SK-N-SH treated with all-trans-retinoic acid at 6 μM for 48 hours (cell line): Measurements from ENCODE around the gene FNDC3B.

Experiments
- ATAC-seq: fragments of 200-7000 bp; cut with Tn5 transposase; 3 replicates; pipeline ENCODE4 v1.9.1; 2020; ENCODE audit warnings: mild to moderate bottlenecking, moderate library complexity
- ARNTL ChIP-seq: fragments of 450-650 bp; formaldehyde crosslinking; IDR thresholded peaks from 2 replicates; pipeline ENCODE4 v1.5.0; 2020; ENCODE audit warnings: low read depth, mild to moderate bottlenecking, moderate library complexity, borderline replicate concordance
- CREB5 ChIP-seq: fragments of 250-450 bp; sonication (Bioruptor Pico); IDR thresholded peaks from 2 replicates; pipeline ENCODE4 v1.5.1; 2020; ENCODE audit warnings: low read depth, mild to moderate bottlenecking, moderate library complexity
- CSDC2 ChIP-seq: fragments of 250-450 bp; sonication (Bioruptor Pico); IDR thresholded peaks from 2 replicates; pipeline ENCODE4 v1.5.0; 2020; ENCODE audit warnings: mild to moderate bottlenecking, moderate library complexity
- CSRNP3 ChIP-seq: fragments of 250-450 bp; sonication (Bioruptor Pico); IDR thresholded peaks from 2 replicates; pipeline ENCODE4 v1.5.1; 2021; ENCODE audit warnings: mild to moderate bottlenecking, moderate library complexity
- ESRRG ChIP-seq: fragments of 250-450 bp; sonication (Bioruptor Pico); IDR thresholded peaks from 2 replicates; pipeline ENCODE4 v1.6.1; 2021; ENCODE audit warnings: mild to moderate bottlenecking
- GLIS3 ChIP-seq: fragments of 250-450 bp; sonication (Bioruptor Pico); IDR thresholded peaks from 2 replicates; pipeline ENCODE4 v1.5.0; 2020; ENCODE audit warnings: mild to moderate bottlenecking, moderate library complexity
- OSR1 ChIP-seq: fragments of 250-450 bp; sonication (Bioruptor Pico); IDR thresholded peaks from 2 replicates; pipeline ENCODE4 v1.8.0; 2022; ENCODE audit warnings: moderate library complexity, mild to moderate bottlenecking, inconsistent platforms
- PATZ1 ChIP-seq: fragments of 250-450 bp; sonication (Bioruptor Pico); IDR thresholded peaks from 2 replicates; pipeline ENCODE4 v1.8.0; 2020; ENCODE audit warnings: mild to moderate bottlenecking, moderate library complexity, borderline replicate concordance
- POU6F1 ChIP-seq: fragments of 250-450 bp; sonication (Bioruptor Pico); IDR thresholded peaks from 2 replicates; pipeline ENCODE4 v1.8.0; 2021; ENCODE audit warnings: low read depth, mild to moderate bottlenecking, moderate library complexity, borderline replicate concordance
- RARB ChIP-seq: fragments of 250-450 bp; sonication (Bioruptor Pico); IDR thresholded peaks from 2 replicates; pipeline ENCODE4 v1.8.0; 2021; ENCODE audit warnings: mild to moderate bottlenecking, moderate library complexity
- SNAI2 ChIP-seq: fragments of 250-450 bp; sonication (Bioruptor Pico); IDR thresholded peaks from 2 replicates; pipeline ENCODE4 v1.5.0; 2020; ENCODE audit warnings: mild to moderate bottlenecking, moderate library complexity
- TCF4 ChIP-seq: fragments of 250-450 bp; sonication (Bioruptor Pico); IDR thresholded peaks from 2 replicates; pipeline ENCODE4 v1.8.0; 2021; ENCODE audit warnings: mild to moderate bottlenecking, moderate library complexity, borderline replicate concordance
- TOX ChIP-seq: fragments of 250-450 bp; sonication (Bioruptor Pico); IDR thresholded peaks from 2 replicates; pipeline ENCODE4 v1.8.0; 2021; ENCODE audit warnings: mild to moderate bottlenecking, moderate library complexity, borderline replicate concordance
- TSHZ2 ChIP-seq: fragments of 250-450 bp; sonication (Bioruptor Pico); IDR thresholded peaks from 2 replicates; pipeline ENCODE4 v1.5.0; 2020; ENCODE audit warnings: mild to moderate bottlenecking, moderate library complexity
- ZC3H10 ChIP-seq: fragments of 250-450 bp; sonication (Bioruptor Pico); IDR thresholded peaks from 2 replicates; pipeline ENCODE4 v1.5.1; 2021; ENCODE audit warnings: mild to moderate bottlenecking, moderate library complexity
- ZFP30 ChIP-seq: fragments of 450-650 bp; formaldehyde crosslinking; IDR thresholded peaks from 2 replicates; pipeline ENCODE4 v1.5.0; 2022; ENCODE audit warnings: mild to moderate bottlenecking, moderate library complexity
- ZNF70 ChIP-seq: fragments of 450-650 bp; formaldehyde crosslinking; IDR thresholded peaks from 2 replicates; pipeline ENCODE4 v1.5.0; 2020; ENCODE audit warnings: mild to moderate bottlenecking, moderate library complexity

FNDC3B gene

GRCh38 chr3:172334671-172335207, 295.4 kb downstream of the FNDC3B start (continued):
- TF ChIP-seq PATZ1 (CRISPR knock-in tag) (no peak), RARB (CRISPR knock-in tag) (no peak), ZC3H10 (no peak), ARNTL (no peak), TCF4 (CRISPR knock-in tag) (no peak), CSDC2 (CRISPR knock-in tag) (no peak), TOX (CRISPR knock-in tag) (no peak), CSRNP3 (CRISPR knock-in tag) (no peak), ESRRG (no peak)

- TF ChIP-seq GLIS3 (CRISPR knock-in tag) (no peak), PATZ1 (CRISPR knock-in tag) (no peak), SNAI2 (no peak), TOX (CRISPR knock-in tag) (no peak), ZFP30 (CRISPR knock-in tag) (no peak), ZC3H10 (no peak), CREB5 (CRISPR knock-in tag) (no peak), ESRRG (no peak), ZNF70 (CRISPR knock-in tag) (no peak), RARB (CRISPR knock-in tag) (no peak)
Measured at GRCh38 chr3:172339892-172340291, 300.5 kb downstream of the FNDC3B start.

GRCh38 chr3:172340583-172340982, 301.2 kb downstream of the FNDC3B start:
- ATAC-seq: no peak
- TF ChIP-seq RARB (CRISPR knock-in tag): no peak
- TF ChIP-seq TOX (CRISPR knock-in tag): no peak
- no peak for TF ChIP-seq CREB5 (CRISPR knock-in tag)
- TF ChIP-seq PATZ1 (CRISPR knock-in tag): no peak
- TF ChIP-seq POU6F1 (CRISPR knock-in tag): no peak
- no peak for TF ChIP-seq OSR1 (CRISPR knock-in tag)
- TF ChIP-seq TSHZ2 (CRISPR knock-in tag): no peak

More at GRCh38 chr3:172339892-172340291, 300.5 kb downstream of the FNDC3B start:
- no peak for ATAC-seq
